Keratinocyte (primary cell): Measurements from ENCODE around the gene TPD52L1.

Experiments used
- CTCF ChIP-seq, 3 experiments: IDR thresholded peaks in 1 of 3; conservative IDR thresholded peaks in 1 of 3; optimal IDR thresholded peaks in 1 of 3; 2 replicates in 2 of 3; 3 replicates in 1 of 3; pipeline versions ENCODE3 to v1.5.1; 2011; ENCODE audit warnings: low read length in 3 of 3, mild to moderate bottlenecking in 3 of 3, moderate library complexity in 2 of 3, control low read depth in 1 of 3, inconsistent platforms in 1 of 3; ENCODE audit not compliant: insufficient read depth in 2 of 3; ENCODE audit errors: extremely low read depth in 1 of 3
- EZH2 ChIP-seq: IDR thresholded peaks from one replicate; pipeline ENCODE4 v1.6.1; 2012; ENCODE audit warnings: inconsistent platforms, mild to moderate bottlenecking, low read length, moderate library complexity

- TF ChIP-seq EZH2 (no peak), CTCF (optimal IDR thresholded peaks at IDR 0.05 in 1 of 3, IDR thresholded peaks at IDR 0.05 in 1 of 3, conservative IDR thresholded peaks at IDR 0.05 in 1 of 3; ENCODE audit: extremely low read depth in 1 of 3, insufficient read depth in 2 of 3, low read length in 3 of 3) (no peak)
These were observed 154.5 kb downstream of the TPD52L1 start for GRCh38 chr6:125307964-125308615.
